Stimulated activated CD4-positive, alpha-beta T cell treated with anti-CD3 and anti-CD28 coated beads, Interleukin-2, amount 100 ng/mL, for 24 hours (primary cell): ENCODE results near the gene PCGF1.
"Not testable (repeated sequence)": the region's sequence is repeated elsewhere in the genome, so short reads cannot be mapped to it uniquely, and the experiment has no call there.

Experiments used
- DNase-seq, 2 donors: peaks; one replicate each; pipeline ENCODE4 v3.0.0-alpha.2; 2020

PCGF1 gene

GRCh38 chr2:74498500-74499266 lies 8.8 kb downstream of the PCGF1 start:
- DNase-seq, result peak in 1 of 2 donors; percentile 40

- peak in 1 of 2 donors; percentile 57 for DNase-seq
These were observed 9.6 kb downstream of the PCGF1 start for GRCh38 chr2:74497777-74498499.

- no peak for DNase-seq
These were observed 10.3 kb downstream of the PCGF1 start for GRCh38 chr2:74496997-74497776.

- DNase-seq, result no peak
These were observed 12.1 kb downstream of the PCGF1 start for GRCh38 chr2:74495440-74495839.

- no peak for DNase-seq
These were observed 13.9 kb downstream of the PCGF1 start for GRCh38 chr2:74493546-74493945.

GRCh38 chr2:74491648-74492544 lies 15.6 kb downstream of the PCGF1 start:
- no peak for DNase-seq

- DNase-seq, result no peak
These were observed 17.6 kb downstream of the PCGF1 start for GRCh38 chr2:74489906-74490305.

GRCh38 chr2:74488643-74489481 lies 18.6 kb downstream of the PCGF1 start:
- DNase-seq, result no peak

GRCh38 chr2:74486141-74486540 lies 21.4 kb downstream of the PCGF1 start:
- no peak for DNase-seq

- not testable (repeated sequence) for DNase-seq
These were observed 23.8 kb downstream of the PCGF1 start for GRCh38 chr2:74483675-74484164.

- peak; percentile 94 for DNase-seq
These were observed 24.5 kb downstream of the PCGF1 start, which contains the start of the genes CCDC142 and TTC31 for GRCh38 chr2:74482801-74483674. TSS of gene CCDC142 (minus strand) at chr2:74482998. CDS start at chr2:74482837, 161 bp downstream. TSS of gene TTC31 (plus strand) at chr2:74483081. CDS start at chr2:74483096, 15 bp downstream.

GRCh38 chr2:74481961-74482800 lies 25.3 kb downstream of the PCGF1 start:
- peak; percentile 61 to 63 for DNase-seq

GRCh38 chr2:74481431-74481830 lies 26.1 kb downstream of the PCGF1 start:
- DNase-seq, result no peak

GRCh38 chr2:74474899-74475298 lies 32.6 kb downstream of the PCGF1 start:
- DNase-seq, result no peak

- DNase-seq, result no peak
These were observed 33.0 kb downstream of the PCGF1 start for GRCh38 chr2:74474481-74474880.

GRCh38 chr2:74472945-74473258 lies 34.6 kb downstream of the PCGF1 start:
- DNase-seq, result no peak

GRCh38 chr2:74472086-74472944 lies 35.2 kb downstream of the PCGF1 start, which contains the start of gene MRPL53:
TSS of gene MRPL53 (minus strand) at chr2:74472680. CDS start at chr2:74472660, 20 bp downstream.
- peak; percentile 97 to 98 for DNase-seq
